GM19397 (cell line): ENCODE results near the gene RICTOR.

ENCODE experiments used
- ATAC-seq: cut with Tn5 transposase; IDR thresholded peaks from one replicate; pipeline ENCODE4 v1.9.1; 2021; ENCODE audit warnings: mild to moderate bottlenecking, moderate library complexity; ENCODE audit not compliant: unreplicated experiment

The RICTOR gene

GRCh38 chr5:39100851-39101396 is 26.7 kb upstream of the RICTOR start:
- no peak for ATAC-seq

- ATAC-seq: no peak
These were observed 26.2 kb upstream of the RICTOR start for GRCh38 chr5:39100301-39100850.

GRCh38 chr5:39099831-39100230 is 25.6 kb upstream of the RICTOR start:
- no peak for ATAC-seq

- ATAC-seq: no peak
These were observed 19.2 kb upstream of the RICTOR start for GRCh38 chr5:39093352-39093751.

- ATAC-seq: no peak
These were observed 18.6 kb upstream of the RICTOR start for GRCh38 chr5:39092581-39093351.

- no peak for ATAC-seq
These were observed 17.9 kb upstream of the RICTOR start for GRCh38 chr5:39091940-39092580.

GRCh38 chr5:39083968-39084367 is 9.8 kb upstream of the RICTOR start:
- ATAC-seq: no peak

GRCh38 chr5:39082995-39083394 is 8.8 kb upstream of the RICTOR start:
- ATAC-seq: no peak

GRCh38 chr5:39080597-39081204 is 6.5 kb upstream of the RICTOR start:
- no peak for ATAC-seq

GRCh38 chr5:39080168-39080567 is 6.0 kb upstream of the RICTOR start:
- ATAC-seq: no peak

- no peak for ATAC-seq
These were observed 4.9 kb upstream of the RICTOR start for GRCh38 chr5:39079147-39079546.

GRCh38 chr5:39076757-39077728 is 2.8 kb upstream of the RICTOR start:
- no peak for ATAC-seq

GRCh38 chr5:39076101-39076756 is 2.0 kb upstream of the RICTOR start:
- no peak for ATAC-seq

GRCh38 chr5:39073767-39074016 is 507 bp downstream of the RICTOR start:
- ATAC-seq: peak; percentile 32

GRCh38 chr5:39072925-39073766 is 1.1 kb downstream of the RICTOR start:
- ATAC-seq: peak; percentile 42

GRCh38 chr5:39068099-39068498 is 6.1 kb downstream of the RICTOR start:
- no peak for ATAC-seq

- ATAC-seq: no peak
These were observed 9.7 kb downstream of the RICTOR start for GRCh38 chr5:39064450-39064849.

- no peak for ATAC-seq
These were observed 11.2 kb downstream of the RICTOR start for GRCh38 chr5:39063037-39063436.

- no peak for ATAC-seq
These were observed 11.7 kb downstream of the RICTOR start for GRCh38 chr5:39062530-39062929.
